SKM-1 (cell line): ENCODE results near the gene COL4A3.

Source experiments
- DNase-seq: peaks from one replicate; lab custom pipeline; 2025; ENCODE audit not compliant: unreplicated experiment; lab: John Stamatoyannopoulos, UW

COL4A3 gene

DNA sequence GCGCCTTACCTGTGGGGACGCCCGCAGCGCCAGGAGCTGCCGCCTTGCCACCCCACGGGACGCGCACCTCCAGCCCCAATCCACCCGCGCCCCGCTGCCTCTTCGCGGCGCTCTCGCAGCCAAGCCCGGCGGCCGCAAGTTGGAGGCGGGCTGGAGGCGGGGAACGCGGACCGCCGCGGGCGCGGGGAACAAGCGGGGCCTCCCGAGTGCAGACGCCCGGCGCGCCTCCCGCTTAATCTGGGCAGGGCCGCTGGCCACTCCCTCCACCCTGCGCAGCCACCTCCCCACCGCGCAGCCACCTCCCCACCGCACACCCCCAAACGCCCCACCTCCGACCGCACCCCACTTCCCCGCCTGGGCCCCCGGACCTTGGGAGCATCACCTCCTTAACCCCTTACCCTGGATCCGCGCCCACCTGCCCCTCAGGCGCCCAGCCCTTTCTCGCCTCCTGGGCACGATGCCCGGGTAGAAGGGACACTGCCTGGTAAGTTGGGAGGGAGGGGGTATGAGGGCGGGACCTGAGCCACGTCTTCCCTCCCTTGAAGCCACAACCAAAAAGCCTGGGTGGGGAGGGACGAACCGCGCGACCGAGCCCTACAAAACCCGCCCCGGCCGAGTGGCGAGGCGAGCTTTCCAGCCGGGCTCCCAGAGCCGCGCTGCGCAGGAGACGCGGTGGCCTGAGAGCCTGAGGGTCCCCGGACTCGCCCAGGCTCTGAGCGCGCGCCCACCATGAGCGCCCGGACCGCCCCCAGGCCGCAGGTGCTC is at the start of gene COL4A3, which contains the start of gene COL4A4:
Gene COL4A3 (plus strand): TSS at position 627 of the 765 bp plus-strand sequence. CDS start 103 bp downstream, at position 730.
Gene COL4A4 (minus strand): TSS at position 208 of the 765 bp plus-strand sequence. CDS start 16,722 bp downstream, outside the sequence.
- no peak for DNase-seq

GRCh38 chr2:227115761-227116160 is 48.7 kb upstream of the COL4A3 start:
- DNase-seq, result no peak

- no peak for DNase-seq
These were observed 47.4 kb upstream of the COL4A3 start for GRCh38 chr2:227117027-227117426.

DNA sequence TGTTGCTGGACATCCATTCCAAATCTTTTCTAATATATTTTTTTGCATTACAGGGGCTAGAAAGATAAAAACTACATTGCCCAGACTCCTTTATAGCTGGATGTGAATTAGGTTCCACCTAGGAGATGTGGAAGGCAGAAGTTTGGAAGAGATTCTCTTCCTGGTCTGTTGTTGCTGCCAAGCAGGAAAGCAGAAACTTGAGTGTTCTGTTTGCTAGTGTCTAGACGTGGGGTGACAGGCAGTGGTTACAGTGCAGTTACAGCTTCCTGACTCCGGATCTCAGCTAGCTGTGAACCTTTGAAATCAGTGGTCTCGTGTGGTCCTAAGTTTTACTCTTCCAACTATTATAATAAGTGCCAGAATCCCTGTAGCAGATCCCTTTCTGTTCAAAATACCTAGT is 46.6 kb upstream of the COL4A3 start:
- no peak for DNase-seq

DNA sequence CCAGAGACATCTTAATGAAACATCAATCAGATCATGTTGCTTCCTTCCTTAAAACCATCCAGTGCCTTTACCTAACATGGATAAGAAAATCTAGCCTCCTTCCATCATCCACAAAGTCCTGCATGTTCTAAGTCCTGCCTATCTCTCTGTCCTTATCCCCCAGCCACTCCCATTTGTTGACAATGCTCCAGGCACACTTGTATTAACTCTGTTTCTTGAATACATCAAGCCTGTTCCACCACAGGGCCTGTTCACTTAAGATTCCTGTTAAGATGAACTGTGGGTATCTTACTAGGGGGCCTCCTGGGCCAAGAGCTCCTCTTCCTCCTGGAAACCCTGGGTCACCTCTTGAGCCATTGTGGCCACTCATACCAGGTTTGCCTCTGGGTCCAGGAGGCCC is 46.1 kb upstream of the COL4A3 start:
- DNase-seq, result no peak

DNA sequence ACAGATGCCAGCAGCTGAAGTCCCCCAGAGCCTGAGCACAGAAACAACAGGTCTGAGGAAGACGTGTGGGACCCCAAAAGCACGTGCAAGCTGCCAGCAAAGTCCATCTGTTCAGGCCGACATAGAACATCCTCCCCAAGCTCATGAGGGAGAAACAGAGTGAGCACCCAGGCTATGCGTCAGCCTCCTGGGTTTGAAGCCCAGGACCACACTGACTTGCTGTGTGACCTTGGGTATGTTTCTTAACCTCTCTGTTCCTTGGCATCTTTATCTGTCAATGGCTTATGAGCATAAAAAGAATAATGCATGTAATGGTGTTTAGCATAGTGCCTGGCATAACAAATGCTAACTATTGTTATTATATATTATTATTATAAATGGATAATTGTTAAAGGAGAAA is 40.7 kb upstream of the COL4A3 start:
- no peak for DNase-seq

DNA sequence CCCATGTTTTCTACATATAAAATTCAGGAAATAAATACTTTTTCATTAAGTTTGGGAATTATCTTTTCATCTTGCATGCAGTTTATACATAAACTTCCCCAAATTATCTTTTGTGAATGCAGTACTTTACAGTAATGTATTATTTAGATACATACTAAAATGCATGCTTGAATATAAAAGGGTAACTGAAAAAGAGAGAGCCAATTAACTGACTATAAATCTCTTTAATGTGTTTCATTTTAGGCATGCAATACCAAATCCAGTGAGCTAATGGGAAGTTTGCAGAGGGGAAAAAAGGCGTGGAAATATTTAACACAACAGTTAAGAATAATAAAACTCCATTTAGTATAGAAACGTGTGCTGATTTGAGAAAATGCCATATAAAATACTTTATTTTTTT is 39.6 kb upstream of the COL4A3 start:
- DNase-seq, result no peak

DNA sequence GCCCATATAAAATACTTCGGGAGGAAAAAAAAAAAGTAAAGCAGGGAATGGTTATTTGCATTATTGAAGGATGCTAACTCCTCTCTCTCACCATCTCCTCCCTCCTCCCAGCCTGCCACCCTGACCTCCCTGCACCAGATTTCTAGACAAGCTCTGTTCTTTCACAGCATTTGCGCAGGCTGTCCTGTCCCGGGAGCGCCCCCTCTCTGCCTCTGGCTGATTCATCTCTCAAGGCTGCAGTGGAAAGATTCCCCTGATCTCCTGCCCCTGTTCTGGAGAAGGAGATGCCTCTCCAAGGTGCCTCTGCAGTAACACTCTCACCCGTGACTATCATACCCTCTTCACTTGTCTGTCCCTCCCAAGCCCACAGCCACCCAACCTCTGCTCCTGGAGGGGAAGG is 38.9 kb upstream of the COL4A3 start:
- DNase-seq, result no peak

DNA sequence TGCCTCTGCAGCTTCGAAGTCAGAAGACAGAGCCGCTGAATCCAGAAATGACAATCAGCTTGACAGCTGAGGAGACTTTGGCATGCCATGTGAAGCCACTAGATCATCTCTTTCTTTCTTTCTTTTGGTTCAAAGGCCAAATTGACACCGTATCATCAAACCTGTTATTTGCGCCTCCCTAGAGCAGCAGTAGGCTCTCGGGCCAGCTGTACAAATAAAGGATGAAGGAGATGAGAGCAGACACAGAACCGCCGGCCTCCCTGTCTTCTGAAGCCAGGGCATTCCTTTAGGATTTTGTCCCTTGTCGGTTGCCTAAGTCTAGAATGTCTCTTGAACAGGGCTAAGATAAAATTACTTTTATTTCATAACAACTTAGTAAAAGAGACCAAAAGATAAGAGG is 37.2 kb upstream of the COL4A3 start:
- DNase-seq, result no peak

DNA sequence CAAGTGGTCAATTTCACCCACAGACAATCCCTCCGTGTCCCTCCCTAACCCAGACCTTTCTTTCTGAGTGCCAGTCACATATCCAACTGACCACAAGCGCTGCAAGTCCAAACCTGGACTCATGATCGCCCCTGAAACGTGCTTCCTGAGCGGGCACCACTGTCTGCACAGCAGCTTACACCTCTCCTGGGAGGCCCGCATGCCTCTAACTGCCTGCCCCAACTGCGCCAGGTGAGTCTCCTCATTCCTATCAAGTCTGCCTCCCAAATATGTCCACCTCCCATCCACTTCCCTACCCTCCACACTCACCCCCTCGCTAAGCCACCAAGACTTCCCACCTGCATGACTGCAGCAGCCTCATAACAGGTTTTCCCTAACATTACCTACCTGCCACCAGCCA is 33.8 kb upstream of the COL4A3 start:
- DNase-seq, result no peak

DNA sequence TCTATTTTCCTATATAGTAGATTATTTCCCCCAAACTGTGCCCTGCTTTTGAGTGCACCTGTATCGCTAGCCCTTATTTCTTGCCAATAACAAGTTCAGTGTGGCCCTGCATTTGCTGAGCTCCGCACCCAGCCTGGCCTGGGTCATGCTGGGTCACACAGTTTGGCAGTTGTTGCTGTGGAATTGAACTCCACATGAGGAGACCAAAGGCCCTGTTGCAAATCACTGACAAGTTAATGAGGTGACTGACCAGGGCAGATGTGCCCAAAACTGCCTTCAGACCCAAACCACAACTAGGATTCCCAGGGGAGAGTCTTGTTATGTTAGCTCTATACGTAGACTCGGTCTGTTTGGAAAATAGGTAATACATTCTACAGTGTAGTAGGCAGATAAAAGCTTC is 31.4 kb upstream of the COL4A3 start:
- no peak for DNase-seq

- no peak for DNase-seq
These were observed 29.8 kb upstream of the COL4A3 start for GRCh38 chr2:227134591-227134990.

DNA sequence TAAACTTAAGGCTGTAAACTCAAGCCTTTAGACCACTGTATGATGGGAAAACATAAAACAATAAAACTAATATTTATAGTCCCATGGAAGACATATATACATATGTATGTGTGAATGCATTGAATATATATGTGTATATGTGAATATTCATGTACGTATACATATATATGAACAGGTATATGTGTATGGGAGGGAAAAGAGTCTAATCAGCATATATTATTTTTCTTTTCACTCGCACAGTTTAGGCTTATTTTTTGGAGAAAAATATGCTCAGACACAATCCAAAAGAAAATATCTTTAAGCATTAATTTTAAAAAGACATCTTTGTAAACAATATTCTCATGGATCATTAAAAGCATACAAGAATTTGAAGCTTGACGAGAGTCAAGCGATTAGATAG is 23.1 kb upstream of the COL4A3 start:
- no peak for DNase-seq

DNA sequence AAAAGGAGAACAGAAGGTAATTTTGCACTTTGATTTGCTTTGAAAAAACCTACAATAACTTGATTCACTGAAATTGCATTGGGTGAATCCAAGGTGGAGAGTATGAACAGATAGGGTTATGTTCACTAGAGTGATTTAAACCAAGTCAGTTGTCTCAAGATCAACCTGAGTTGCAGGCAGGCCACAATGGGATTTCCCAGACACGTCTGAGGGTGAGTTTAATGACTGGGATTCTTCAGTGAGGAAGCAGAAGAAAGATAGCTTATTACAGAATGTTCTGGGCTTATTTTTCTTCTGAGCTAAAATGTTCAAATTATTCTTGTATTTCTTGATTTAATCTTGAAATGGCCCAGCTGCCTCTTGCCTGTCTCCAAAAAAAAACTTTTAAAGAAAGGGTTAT is 20.5 kb upstream of the COL4A3 start:
- no peak for DNase-seq

DNA sequence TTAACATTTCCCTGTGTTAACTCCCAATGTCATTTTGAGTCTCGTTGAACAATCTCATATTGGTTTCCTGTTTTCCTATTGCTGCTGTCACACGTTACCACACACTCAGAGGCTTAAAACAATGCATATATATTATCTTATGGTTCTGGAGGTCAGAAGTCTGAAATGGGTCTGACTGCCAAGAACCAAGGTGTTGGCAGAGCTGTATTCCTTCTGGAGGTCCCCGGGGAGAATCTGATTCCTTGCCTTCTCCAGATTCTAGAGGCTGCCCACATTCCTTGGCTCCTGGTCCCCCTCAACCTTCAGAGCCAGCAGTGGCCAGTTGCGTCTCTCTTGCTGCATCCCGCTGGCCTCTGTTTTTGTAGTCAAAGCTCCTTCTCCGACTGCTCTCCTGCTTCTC is 18.0 kb upstream of the COL4A3 start:
- DNase-seq, result no peak

- no peak for DNase-seq
These were observed 17.4 kb upstream of the COL4A3 start for GRCh38 chr2:227147023-227147422.

DNA sequence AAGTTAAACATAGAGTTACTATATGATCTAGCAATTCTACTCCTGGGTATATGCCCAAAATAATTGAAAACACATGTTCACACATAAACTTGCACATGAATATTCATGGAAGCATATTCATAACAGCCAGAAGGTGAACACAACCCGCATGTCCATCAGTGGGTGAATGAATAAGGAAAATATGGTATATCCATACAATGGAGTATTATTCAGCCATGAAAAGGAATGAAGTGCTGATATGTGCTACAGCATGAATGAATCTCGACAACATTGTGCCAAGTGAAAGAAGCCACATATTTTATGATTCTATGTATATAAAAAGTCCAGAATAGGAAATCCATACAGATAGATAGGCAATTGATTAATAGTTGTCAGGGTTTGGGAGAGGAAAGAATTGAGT is 16.3 kb upstream of the COL4A3 start:
- no peak for DNase-seq

DNA sequence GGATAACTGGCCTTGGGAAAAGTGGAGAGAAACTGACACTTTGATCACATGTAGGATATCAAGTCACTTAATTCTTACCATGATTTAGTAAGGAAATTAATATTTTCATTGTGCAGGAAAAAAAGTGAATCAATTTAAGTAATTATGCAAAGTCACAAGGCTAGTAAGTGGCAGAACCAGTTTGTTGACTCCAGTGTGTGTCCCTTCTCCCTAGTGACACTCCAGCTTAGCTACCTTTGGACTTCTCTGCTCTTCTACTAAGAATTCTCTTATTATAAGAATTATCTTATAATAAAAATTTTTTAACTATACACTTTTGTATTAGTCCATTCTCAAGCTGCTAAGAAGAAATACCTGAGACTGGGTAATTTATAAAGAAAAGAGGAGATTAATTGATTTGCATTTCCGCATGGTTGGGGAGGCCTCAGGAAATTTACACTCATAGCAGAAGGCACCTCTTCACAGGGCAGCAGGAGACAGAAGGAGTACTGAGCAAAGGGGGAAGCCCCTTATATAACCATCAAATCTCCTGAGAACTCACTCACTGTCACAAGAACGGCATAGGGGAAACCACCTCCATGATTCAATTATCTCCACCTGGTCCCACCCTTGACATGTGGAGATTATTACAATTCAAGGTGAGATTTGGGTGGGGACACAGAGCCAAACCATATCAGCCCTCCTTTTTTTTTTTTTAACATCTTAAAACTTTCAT is 14.0 kb upstream of the COL4A3 start:
- DNase-seq, result no peak

GRCh38 chr2:227152093-227152766 is 12.2 kb upstream of the COL4A3 start:
- no peak for DNase-seq

- DNase-seq, result no peak
These were observed 11.1 kb upstream of the COL4A3 start for GRCh38 chr2:227153307-227153706.

GRCh38 chr2:227153758-227154486 is 10.5 kb upstream of the COL4A3 start:
- no peak for DNase-seq
